ENCODE results near the gene SH2D3C. TPM values are rescaled to one million over a fixed set of nuclear protein-coding genes. Genes with fewer than 3 reads are reported as not detected.

SH2D3C gene
- polyA plus RNA-seq, 1 experiment = 0.04 TPM

- no peaks in the 10 kb centered on the region for H3K27me3 ChIP-seq (ENCODE audit: control insufficient read depth, insufficient read depth, low read length)
- CTCF ChIA-PET = interaction anchor here (1.5 to 4.6 kb wide), 2 partner anchors 12 to 22 kb away, joined by 4 to 20 read pairs; partner anchors contain the start of gene TOR2A
- H3K4me3 ChIP-seq (ENCODE audit: low read depth, low read length) = no peak overlapping the region
- POLR2A ChIA-PET = no interaction called here
- H3K36me3 ChIP-seq (ENCODE audit: control insufficient read depth, insufficient read depth, low read length) = no peaks in the 10 kb centered on the region
- no peak for DNase-seq (ENCODE audit: low read depth)
- TF ChIP-seq CTCF (IDR thresholded peaks at IDR 0.05; ENCODE audit: insufficient read depth, low read depth, low read length) = no peak
These were observed 65.6 kb downstream of the SH2D3C start for GRCh38 chr9:127712867-127713266.

- ChIA-PET CTCF (interaction anchor here (4.6 kb wide), 1 partner anchor 22 kb away, joined by 20 read pairs; the partner anchor contains the start of gene TOR2A), POLR2A (no interaction called here)
- no peaks in the 10 kb centered on the region for H3K27me3 ChIP-seq (ENCODE audit: control insufficient read depth, insufficient read depth, low read length)
- no peak for TF ChIP-seq CTCF (IDR thresholded peaks at IDR 0.05; ENCODE audit: insufficient read depth, low read depth, low read length)
- H3K4me3 ChIP-seq (ENCODE audit: low read depth, low read length) = no peak overlapping the region
- no peak for DNase-seq (ENCODE audit: low read depth)
- no peaks in the 10 kb centered on the region for H3K36me3 ChIP-seq (ENCODE audit: control insufficient read depth, insufficient read depth, low read length)
These were observed 66.1 kb downstream of the SH2D3C start for GRCh38 chr9:127712371-127712770.

- H3K27me3 ChIP-seq (ENCODE audit: control insufficient read depth, insufficient read depth, low read length) = no peaks in the 10 kb centered on the region
- no peaks in the 10 kb centered on the region for H3K36me3 ChIP-seq (ENCODE audit: control insufficient read depth, insufficient read depth, low read length)
- POLR2A ChIA-PET = no interaction called here
- CTCF ChIA-PET = interaction anchor here (0.8 to 4.6 kb wide), 2 partner anchors 17 to 23 kb away, joined by 4 to 20 read pairs; partner anchors contain the start of gene TOR2A
- DNase-seq (ENCODE audit: low read depth) = no peak
- no peak overlapping the region for H3K4me3 ChIP-seq (ENCODE audit: low read depth, low read length)
- TF ChIP-seq CTCF (IDR thresholded peaks at IDR 0.05; ENCODE audit: insufficient read depth, low read depth, low read length) = no peak
These were observed 66.6 kb downstream of the SH2D3C start for GRCh38 chr9:127711831-127712274.

GRCh38 chr9:127711226-127711701 is 67.2 kb downstream of the SH2D3C start:
- POLR2A ChIA-PET = no interaction called here
- no peak for DNase-seq (ENCODE audit: low read depth)
- no peak overlapping the region for H3K4me3 ChIP-seq (ENCODE audit: low read depth, low read length)
- no peak for TF ChIP-seq CTCF (IDR thresholded peaks at IDR 0.05; ENCODE audit: insufficient read depth, low read depth, low read length)
- H3K36me3 ChIP-seq (ENCODE audit: control insufficient read depth, insufficient read depth, low read length) = no peaks in the 10 kb centered on the region
- CTCF ChIA-PET = interaction anchor here (0.8 kb wide), 1 partner anchor 16 kb away, joined by 4 read pairs; no protein-coding TSS in a partner anchor
- H3K27me3 ChIP-seq (ENCODE audit: control insufficient read depth, insufficient read depth, low read length) = no peaks in the 10 kb centered on the region

- ChIA-PET CTCF (interaction anchor here (1.2 kb wide), 1 partner anchor 25 kb away, joined by 4 read pairs; the partner anchor contains the start of gene TOR2A), POLR2A (no interaction called here)
- no peak for DNase-seq (ENCODE audit: low read depth)
- Histone ChIP-seq H3K36me3 (ENCODE audit: control insufficient read depth, insufficient read depth, low read length) (no peaks in the 10 kb centered on the region), H3K27me3 (ENCODE audit: control insufficient read depth, insufficient read depth, low read length) (no peaks in the 10 kb centered on the region), H3K4me3 (ENCODE audit: low read depth, low read length) (no peak overlapping the region)
- no peak for TF ChIP-seq CTCF (IDR thresholded peaks at IDR 0.05; ENCODE audit: insufficient read depth, low read depth, low read length)
These were observed 68.2 kb downstream of the SH2D3C start for GRCh38 chr9:127710204-127710783.
